Gastroesophageal sphincter (tissue), 4 donors: ENCODE results near the gene JARID2. TPM values are rescaled to one million over a fixed set of nuclear protein-coding genes. Genes with fewer than 3 reads are reported as not detected.

ENCODE experiments used
- ATAC-seq: fragments of 150-250 bp; one replicate; pipeline ENCODE4 v1.9.1; 2016; ENCODE audit warnings: mild to moderate bottlenecking, moderate library complexity
- H3K27ac ChIP-seq, 4 donors: fragments of 200-600 bp; sonication (generic) in 3 of 4; 1 replicate in 3 of 4; 2 replicates in 1 of 4; pipeline ENCODE4 v1.5.1; 2016 to 2019
- H3K27me3 ChIP-seq: fragments of 200-600 bp; sonication (generic); one replicate; pipeline ENCODE4 v1.5.1; 2019
- H3K36me3 ChIP-seq, 2 donors: fragments of 200-600 bp; sonication (generic); one replicate each; pipeline ENCODE4 v1.5.1; 2019; ENCODE audit warnings: control low read depth in 1 of 2
- H3K4me1 ChIP-seq, 3 donors: fragments of 200-600 bp; sonication (generic); 1 replicate in 2 of 3; 2 replicates in 1 of 3; pipeline ENCODE4 v1.5.1; 2016 to 2019; ENCODE audit warnings: control low read depth in 2 of 3
- H3K4me3 ChIP-seq, 2 donors: fragments of 200-600 bp; sonication (generic); one replicate each; pipeline ENCODE4 v1.5.1; 2019; ENCODE audit warnings: mild to moderate bottlenecking in 1 of 2, moderate library complexity in 1 of 2
- H3K9me3 ChIP-seq, 3 donors: fragments of 200-600 bp; sonication (generic); one replicate each; pipeline ENCODE4 v1.5.1; 2017 to 2019; ENCODE audit warnings: control low read depth in 2 of 3
- EP300 ChIP-seq: sonication (generic); formaldehyde crosslinking; IDR thresholded peaks from one replicate; pipeline ENCODE4 v1.6.1; 2017; ENCODE audit warnings: antibody characterized with exemption, mild to moderate bottlenecking
- POLR2A ChIP-seq, 2 donors: fragments of 450-650 bp; IDR thresholded peaks; one replicate each; pipeline ENCODE4 v1.6.1; 2017; ENCODE audit warnings: antibody characterized with exemption in 2 of 2, mild to moderate bottlenecking in 2 of 2, moderate library complexity in 1 of 2
- POLR2AphosphoS5 ChIP-seq: sonication (generic); formaldehyde crosslinking; IDR thresholded peaks from one replicate; pipeline ENCODE4 v1.6.1; 2017; ENCODE audit warnings: antibody characterized with exemption
- WGBS, 2 donors: methylation state at CpG; one replicate each; pipeline ENCODE4 v1.1.5; 2018; ENCODE audit warnings: low coverage in 1 of 2; 5-methylcytosine and 5-hydroxymethylcytosine counted together
- total RNA-seq, 4 donors: library from RNA; depleted of rRNA; stranded (reverse); fragments of >200 nt; gene quantifications; one replicate each; pipeline ENCODE4 v1.1.0, GENCODE V29; 2016
- TF ChIP-seq, protein P1 (sequence below), 4 experiments: fragments of 200-600 bp in 2 of 4; fragments of 450-650 bp in 2 of 4; sonication (generic) in 1 of 4; IDR thresholded peaks; one replicate each; pipeline ENCODE4 v1.5.1; 2017 to 2019; ENCODE audit warnings: antibody characterized with exemption in 4 of 4, mild to moderate bottlenecking in 2 of 4, moderate library complexity in 2 of 4

The JARID2 gene
- total RNA-seq, 4 donors from 2014 or later = 6.8 to 12.3 (median 8.5) TPM

DNA sequence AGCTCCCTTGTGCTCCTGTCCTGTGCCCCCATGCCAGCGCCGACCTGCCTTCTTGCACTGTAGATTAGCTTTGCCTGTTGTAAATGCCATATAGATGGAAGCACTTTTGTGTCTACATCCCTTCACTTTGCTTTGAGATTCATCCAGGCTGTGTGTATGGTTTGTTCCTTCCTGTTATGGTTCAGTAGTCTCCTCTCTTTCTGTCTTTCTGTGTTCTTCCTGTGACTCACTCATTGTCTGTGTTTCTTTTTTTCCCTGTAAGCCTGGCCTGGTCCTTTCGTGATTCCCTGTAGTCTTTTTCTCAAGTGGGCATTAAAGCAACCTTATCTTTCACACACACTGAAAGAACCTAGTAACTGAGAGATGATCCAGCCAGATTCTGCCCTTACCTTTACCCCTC is 66.6 kb downstream of the JARID2 start:
- Histone ChIP-seq H3K36me3 (no peaks in the 10 kb centered on the region), H3K9me3 (no peaks in the 10 kb centered on the region), H3K4me1 (peaks cover 3 to 63% (median 11%) of the 10 kb centered on the region in 3 donors), H3K27me3 (no peaks in the 10 kb centered on the region), H3K27ac (no peak overlapping the region), H3K4me3 (no peak overlapping the region)
- no peak for ATAC-seq
- 65 to 72% methylated on average over 3 of the region's 3 CpGs for WGBS, 2 donors
- no peak for TF ChIP-seq EP300
- TF ChIP-seq POLR2AphosphoS5 = no peak
- TF ChIP-seq, protein P1, sequence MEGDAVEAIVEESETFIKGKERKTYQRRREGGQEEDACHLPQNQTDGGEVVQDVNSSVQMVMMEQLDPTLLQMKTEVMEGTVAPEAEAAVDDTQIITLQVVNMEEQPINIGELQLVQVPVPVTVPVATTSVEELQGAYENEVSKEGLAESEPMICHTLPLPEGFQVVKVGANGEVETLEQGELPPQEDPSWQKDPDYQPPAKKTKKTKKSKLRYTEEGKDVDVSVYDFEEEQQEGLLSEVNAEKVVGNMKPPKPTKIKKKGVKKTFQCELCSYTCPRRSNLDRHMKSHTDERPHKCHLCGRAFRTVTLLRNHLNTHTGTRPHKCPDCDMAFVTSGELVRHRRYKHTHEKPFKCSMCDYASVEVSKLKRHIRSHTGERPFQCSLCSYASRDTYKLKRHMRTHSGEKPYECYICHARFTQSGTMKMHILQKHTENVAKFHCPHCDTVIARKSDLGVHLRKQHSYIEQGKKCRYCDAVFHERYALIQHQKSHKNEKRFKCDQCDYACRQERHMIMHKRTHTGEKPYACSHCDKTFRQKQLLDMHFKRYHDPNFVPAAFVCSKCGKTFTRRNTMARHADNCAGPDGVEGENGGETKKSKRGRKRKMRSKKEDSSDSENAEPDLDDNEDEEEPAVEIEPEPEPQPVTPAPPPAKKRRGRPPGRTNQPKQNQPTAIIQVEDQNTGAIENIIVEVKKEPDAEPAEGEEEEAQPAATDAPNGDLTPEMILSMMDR (IDR thresholded peaks at IDR 0.05) = no peak

DNA sequence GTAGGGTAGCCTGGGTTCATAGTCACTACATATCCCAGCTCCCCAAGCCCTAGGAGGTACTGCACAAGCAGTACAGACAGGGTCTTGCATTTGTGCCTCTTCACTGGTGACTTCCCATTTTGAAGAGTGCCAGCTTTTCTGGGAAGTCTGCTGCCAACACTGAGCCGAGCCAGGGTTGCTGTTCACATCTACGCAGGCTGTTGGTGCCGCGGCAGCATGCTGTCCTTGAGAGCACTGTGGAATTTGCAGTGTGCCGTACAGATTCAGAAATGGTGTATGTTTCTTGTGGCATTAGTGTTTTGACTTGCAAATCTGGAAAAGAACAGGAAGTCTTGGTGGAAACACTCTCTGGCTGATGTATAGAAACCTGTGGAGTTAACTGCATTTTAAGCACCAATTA is 67.5 kb downstream of the JARID2 start:
- 47 to 60% methylated on average over 3 to 5 of the region's 5 CpGs for WGBS, 2 donors
- H3K27ac ChIP-seq = no peak overlapping the region
- peaks cover 3 to 63% (median 13%) of the 10 kb centered on the region in 3 donors for H3K4me1 ChIP-seq
- no peaks in the 10 kb centered on the region for H3K36me3 ChIP-seq
- no peak for ATAC-seq
- H3K4me3 ChIP-seq = no peak overlapping the region
- no peaks in the 10 kb centered on the region for H3K9me3 ChIP-seq
- TF ChIP-seq POLR2AphosphoS5 = peak; percentile 15
- TF ChIP-seq, protein P1 (IDR thresholded peaks at IDR 0.05) = no peak
- no peaks in the 10 kb centered on the region for H3K27me3 ChIP-seq

DNA sequence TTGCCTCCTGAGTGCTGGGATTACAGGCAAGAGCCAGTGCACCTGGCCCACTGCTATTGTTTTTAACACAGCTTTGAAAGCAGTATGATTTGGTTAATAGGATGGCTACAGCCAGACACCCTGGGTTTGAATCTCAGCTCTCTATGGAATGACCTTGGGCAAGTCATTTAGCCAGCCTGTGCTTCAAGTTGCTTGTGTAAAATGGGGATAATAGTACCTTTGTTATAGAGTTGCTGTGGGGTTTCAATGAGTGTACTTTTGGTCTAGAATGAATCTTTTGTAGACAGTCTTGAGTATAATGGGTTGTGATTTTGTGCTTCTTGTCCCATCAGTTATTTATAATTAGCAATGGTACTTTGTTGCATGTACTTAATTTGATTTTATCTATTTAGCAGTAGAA is 70.9 kb downstream of the JARID2 start:
- no peak for ATAC-seq
- H3K4me3 ChIP-seq = no peak overlapping the region
- TF ChIP-seq, protein P1 (IDR thresholded peaks at IDR 0.05) = no peak

DNA sequence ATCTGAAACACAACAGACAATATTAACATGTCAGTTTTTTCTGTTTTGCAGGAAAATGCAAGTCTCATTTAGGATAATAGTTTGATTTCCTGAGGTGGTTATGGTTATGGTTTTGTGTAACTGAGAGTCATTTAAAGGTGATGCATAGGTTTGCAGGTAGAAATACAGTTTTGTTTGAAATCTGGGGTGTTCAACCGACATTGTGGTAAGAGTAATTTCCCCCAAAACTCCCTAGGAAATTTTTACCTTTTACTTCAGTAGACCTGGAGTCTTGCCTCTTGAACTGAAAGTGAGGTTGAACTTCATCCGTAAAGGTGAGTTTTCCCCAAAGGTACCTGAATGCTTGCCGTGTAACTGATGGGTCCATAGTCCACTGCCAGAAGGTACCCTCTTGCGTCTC is 71.4 kb downstream of the JARID2 start:
- no peak overlapping the region for H3K27ac ChIP-seq
- H3K4me3 ChIP-seq = no peak overlapping the region
- H3K27me3 ChIP-seq = no peaks in the 10 kb centered on the region
- no peak for ATAC-seq
- WGBS, 2 donors = 93 to 94% methylated on average over 3 to 4 of the region's 4 CpGs
- H3K9me3 ChIP-seq = no peaks in the 10 kb centered on the region
- peaks cover 0 to 49% (median 10%) of the 10 kb centered on the region in 3 donors for H3K4me1 ChIP-seq
- no peaks in the 10 kb centered on the region for H3K36me3 ChIP-seq
- no peak for TF ChIP-seq POLR2A (IDR thresholded peaks at IDR 0.05)
- no peak for TF ChIP-seq EP300
- TF ChIP-seq, protein P1 (IDR thresholded peaks at IDR 0.05) = no peak
- TF ChIP-seq POLR2AphosphoS5 = no peak

More for the DNA sequence above, 70.9 kb downstream of the JARID2 start:
- no peaks in the 10 kb centered on the region for H3K36me3 ChIP-seq
- no peaks in the 10 kb centered on the region for H3K27me3 ChIP-seq
- H3K27ac ChIP-seq = no peak overlapping the region
- peaks cover 0 to 49% (median 10%) of the 10 kb centered on the region in 3 donors for H3K4me1 ChIP-seq
- H3K9me3 ChIP-seq = no peaks in the 10 kb centered on the region

DNA sequence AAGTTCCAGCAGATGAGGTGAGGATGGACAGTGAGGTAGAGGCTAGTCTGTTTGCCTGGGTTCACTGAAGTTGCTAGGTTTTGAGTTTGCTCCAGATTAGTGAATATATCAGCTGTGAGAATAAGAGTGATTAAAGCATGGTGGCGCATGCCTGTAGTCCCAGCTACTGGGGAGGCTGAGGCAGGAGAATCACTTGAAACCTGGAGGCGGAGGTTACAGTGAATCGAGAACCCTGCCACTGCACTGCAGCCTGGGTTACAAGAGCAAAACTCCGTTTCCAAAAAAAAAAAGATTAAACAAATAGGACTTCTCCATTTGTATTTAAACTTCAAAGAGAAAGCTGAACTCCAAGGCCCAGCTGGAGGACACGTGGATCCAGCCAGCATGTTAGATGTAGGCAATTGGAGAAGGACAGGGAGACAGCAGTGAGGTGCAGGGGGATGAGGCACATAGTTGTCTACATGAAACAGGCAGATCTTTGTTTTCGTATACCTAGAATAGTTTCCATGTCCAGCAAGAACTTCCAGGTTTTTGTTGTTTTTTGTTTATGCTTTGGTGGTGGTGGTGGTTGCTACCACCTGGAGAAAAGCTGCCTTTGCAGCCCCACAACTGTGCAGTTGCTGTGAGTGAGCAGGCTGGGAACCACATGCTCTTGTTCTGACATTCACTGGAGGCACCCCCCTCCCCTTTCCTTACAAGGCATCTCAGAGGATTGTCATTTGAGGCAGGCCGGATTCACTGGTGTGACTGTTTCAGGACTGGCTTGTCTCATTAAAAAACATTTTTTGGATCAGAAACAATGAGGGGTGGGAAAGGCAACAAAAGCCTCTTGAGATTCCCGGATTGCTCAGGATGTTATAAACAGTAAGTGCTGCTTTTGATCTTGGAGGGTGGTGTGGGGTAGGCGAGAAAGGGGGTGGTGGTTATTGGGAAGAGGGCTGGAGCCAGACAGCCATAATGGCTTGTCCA is 72.3 kb downstream of the JARID2 start:
- H3K27me3 ChIP-seq = no peaks in the 10 kb centered on the region
- H3K27ac ChIP-seq = no peak overlapping the region
- WGBS, 2 donors = 42 to 61% methylated on average over 5 to 6 of the region's 9 CpGs
- peaks cover 0 to 48% (median 10%) of the 10 kb centered on the region in 3 donors for H3K4me1 ChIP-seq
- ATAC-seq = no peak
- H3K4me3 ChIP-seq = no peak overlapping the region
- TF ChIP-seq EP300 (no peak), POLR2AphosphoS5 (no peak), POLR2A (IDR thresholded peaks at IDR 0.05) (no peak)
- TF ChIP-seq, protein P1 (IDR thresholded peaks at IDR 0.05) = no peak
- no peaks in the 10 kb centered on the region for H3K9me3 ChIP-seq
- H3K36me3 ChIP-seq = no peaks in the 10 kb centered on the region
